ENCODE measurements around the gene ATG4D. TPM values are rescaled to one million over a fixed set of nuclear protein-coding genes. Genes with fewer than 3 reads are reported as not detected.

Gene ATG4D
- total and polyA plus RNA-seq, 2 experiments from 2014 or later = 6.2 to 18.0 TPM

DNA sequence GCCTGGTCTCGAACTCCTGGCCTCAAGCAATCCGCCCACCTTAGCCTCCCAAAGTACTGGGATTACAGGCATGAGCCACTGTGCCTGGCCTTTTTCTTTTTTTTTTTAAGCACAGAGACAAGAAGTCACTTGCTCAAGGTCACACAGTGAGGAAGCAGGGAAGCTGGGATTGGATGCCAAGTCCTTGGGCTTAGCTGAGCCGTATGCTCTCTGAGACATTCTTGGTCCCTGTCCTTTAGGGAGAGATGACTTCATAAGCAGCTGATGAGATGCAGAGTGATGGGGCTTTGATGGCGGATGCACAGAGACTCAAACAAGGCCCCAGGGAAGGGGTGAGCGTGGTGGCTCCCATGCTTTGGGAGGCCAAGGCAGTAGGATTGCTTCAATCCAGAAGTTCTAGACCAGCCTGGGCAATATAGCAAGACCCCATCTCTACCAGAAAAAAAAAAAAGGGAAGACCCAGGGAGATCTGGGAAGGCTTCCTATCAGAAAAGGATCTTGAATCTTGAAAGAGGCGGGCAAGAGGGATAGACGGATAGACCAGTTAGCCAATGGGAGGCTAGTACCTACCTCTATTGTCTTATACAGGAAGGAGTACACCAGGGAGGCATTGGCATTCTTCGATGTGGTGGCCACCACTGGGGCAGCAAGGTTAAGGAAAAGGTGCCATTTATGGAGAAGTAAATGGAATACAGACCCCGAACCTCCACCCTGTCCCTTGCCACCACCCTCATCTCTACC lies 39.5 kb downstream of the ATG4D start:
- in situ Hi-C loops (cut with MboI) = loop anchor here (5.0 kb wide), 1 partner anchor 59 kb away; no protein-coding TSS in a partner anchor
- Histone ChIP-seq H3K27ac (no peak overlapping the region), H3K9ac (no peak overlapping the region), H3K9me2 (ENCODE audit: insufficient read depth) (no peaks in the 10 kb centered on the region), H3K4me1 (ENCODE audit: insufficient read depth) (peaks cover 3% of the 10 kb centered on the region; the same call in 1 of the 2 replicates), H3K79me2 (ENCODE audit: insufficient read depth) (no peaks in the 10 kb centered on the region), H3K4me3 (no peak overlapping the region), H3K36me3 (ENCODE audit: low read depth) (no peaks in the 10 kb centered on the region), H3K27me3 (replicated peaks; ENCODE audit: insufficient read depth) (peaks cover 9% of the 10 kb centered on the region), H2AFZ (no peak overlapping the region), H3F3A (ENCODE audit: insufficient read depth) (no peaks in the 10 kb centered on the region), H3K9me3 (ENCODE audit: low read depth) (no peaks in the 10 kb centered on the region), H4K20me1 (ENCODE audit: insufficient read depth) (no peaks in the 10 kb centered on the region), H3K4me2 (ENCODE audit: unreplicated experiment) (no peak overlapping the region)
- no peak for DNase-seq
- TF ChIP-seq EZH2 (IDR thresholded peaks at IDR 0.05; ENCODE audit: insufficient read depth, poor library complexity, severe bottlenecking) (no peak), EZH2phosphoT487 (IDR thresholded peaks at IDR 0.05; ENCODE audit: insufficient read depth, low read depth) (no peak)
- WGBS, 2 experiments (ENCODE audit: low coverage in 1 of 2, low lambda C conversion rate in 2 of 2, missing lambda C conversion rate in 2 of 2) = 58 to 67% methylated on average over 9 of the region's 9 CpGs

DNA sequence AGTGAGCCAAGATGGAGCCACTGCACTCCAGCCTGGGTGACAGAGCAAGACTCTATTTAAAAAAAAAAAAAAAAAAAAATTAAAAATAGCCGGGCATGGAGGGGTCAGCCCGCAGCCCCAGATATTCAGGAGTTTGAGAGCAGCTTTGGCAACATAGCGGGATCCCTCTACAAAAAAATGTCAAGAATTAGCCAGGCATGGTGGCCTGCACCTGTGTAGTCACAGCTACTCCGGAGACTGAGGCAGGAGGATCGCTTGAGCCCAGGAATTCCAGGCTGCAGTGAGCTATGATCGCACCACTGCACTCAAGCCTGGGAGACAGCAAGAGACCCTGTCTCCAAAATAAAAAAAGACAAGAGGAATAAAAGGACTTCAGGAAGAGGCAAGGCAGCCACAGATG lies 42.7 kb downstream of the ATG4D start:
- Histone ChIP-seq H3K4me1 (ENCODE audit: insufficient read depth) (no peaks in the 10 kb centered on the region; the same call in 1 of the 2 replicates), H3K4me3 (no peak overlapping the region), H3K9me3 (ENCODE audit: low read depth) (no peaks in the 10 kb centered on the region), H4K20me1 (ENCODE audit: insufficient read depth) (no peaks in the 10 kb centered on the region), H2AFZ (no peak overlapping the region), H3F3A (ENCODE audit: insufficient read depth) (no peaks in the 10 kb centered on the region), H3K27ac (no peak overlapping the region), H3K9ac (no peak overlapping the region), H3K9me2 (ENCODE audit: insufficient read depth) (no peaks in the 10 kb centered on the region), H3K79me2 (ENCODE audit: insufficient read depth) (no peaks in the 10 kb centered on the region), H3K27me3 (replicated peaks; ENCODE audit: insufficient read depth) (peaks cover 9% of the 10 kb centered on the region), H3K36me3 (ENCODE audit: low read depth) (no peaks in the 10 kb centered on the region), H3K4me2 (ENCODE audit: unreplicated experiment) (no peak overlapping the region)
- DNase-seq = no peak
- in situ Hi-C loops (cut with MboI) = no loop called here
- WGBS, 2 experiments (ENCODE audit: low coverage in 1 of 2, low lambda C conversion rate in 2 of 2, missing lambda C conversion rate in 2 of 2) = 67 to 68% methylated on average over 6 of the region's 6 CpGs
- TF ChIP-seq EZH2 (IDR thresholded peaks at IDR 0.05; ENCODE audit: insufficient read depth, poor library complexity, severe bottlenecking) (no peak), EZH2phosphoT487 (IDR thresholded peaks at IDR 0.05; ENCODE audit: insufficient read depth, low read depth) (no peak)

DNA sequence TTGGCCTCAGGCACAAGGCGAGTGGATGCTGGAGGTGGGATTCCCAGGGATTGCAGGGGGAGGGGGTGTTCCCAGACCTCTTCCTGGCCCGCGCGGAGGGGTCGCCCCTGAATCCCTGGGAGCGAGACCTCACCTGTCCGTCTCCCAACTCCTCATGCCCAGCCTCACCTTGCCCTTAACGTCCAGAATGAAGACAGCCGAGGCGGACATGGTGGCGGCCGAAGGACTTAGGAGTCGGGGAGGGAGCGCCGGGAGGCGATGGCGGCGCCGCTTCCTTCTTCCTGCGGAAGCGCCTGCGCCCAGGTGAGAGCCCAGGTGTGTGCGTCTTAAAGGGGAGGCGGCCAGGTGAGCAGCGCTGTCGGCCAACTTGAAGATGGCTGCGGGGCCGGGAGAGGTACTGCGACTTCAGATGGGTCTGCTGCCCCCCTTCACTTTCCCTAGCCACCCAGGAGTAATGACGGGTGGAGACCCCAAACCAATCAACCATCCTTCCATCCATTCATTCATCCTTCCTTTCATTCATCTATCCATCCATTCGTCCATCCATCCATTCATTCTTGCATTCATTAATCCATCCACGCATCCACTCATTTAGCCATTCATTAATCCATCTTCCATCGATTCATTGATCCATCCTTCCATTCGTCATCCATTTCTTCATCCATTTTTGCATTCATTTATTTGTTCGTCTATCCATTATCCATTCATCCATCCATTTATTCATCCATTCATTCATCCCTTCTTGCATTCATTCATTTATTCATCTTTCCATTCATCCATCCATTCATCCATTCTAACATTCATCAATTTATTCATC lies 43.5 kb downstream of the ATG4D start, which contains the start of gene AP1M2:
Gene AP1M2, minus strand, starts transcription at position 291 of the 817 bp plus-strand sequence. Its CDS starts 81 bp downstream, at position 210.
- H3K36me3 ChIP-seq (ENCODE audit: low read depth) = no peaks in the 10 kb centered on the region
- no peaks in the 10 kb centered on the region for H3F3A ChIP-seq (ENCODE audit: insufficient read depth)
- H2AFZ ChIP-seq = no peak within 1 kb of the TSS
- H4K20me1 ChIP-seq (ENCODE audit: insufficient read depth) = no peaks in the 10 kb centered on the region
- H3K79me2 ChIP-seq (ENCODE audit: insufficient read depth) = no peaks in the 10 kb centered on the region
- TF ChIP-seq EZH2 (IDR thresholded peaks at IDR 0.05; ENCODE audit: insufficient read depth, poor library complexity, severe bottlenecking) (no peak), EZH2phosphoT487 (IDR thresholded peaks at IDR 0.05; ENCODE audit: insufficient read depth, low read depth) (no peak)
- DNase-seq = no peak
- no peak within 1 kb of the TSS for H3K9ac ChIP-seq
- H3K4me1 ChIP-seq (ENCODE audit: insufficient read depth) = no peaks in the 10 kb centered on the region
- in situ Hi-C loops (cut with MboI) = no loop called here
- no peaks in the 10 kb centered on the region for H3K9me2 ChIP-seq (ENCODE audit: insufficient read depth)
- 14 to 17% methylated on average over 29 to 34 of the region's 35 CpGs for WGBS, 2 experiments (ENCODE audit: low coverage in 1 of 2, low lambda C conversion rate in 2 of 2, missing lambda C conversion rate in 2 of 2)
- no peak within 1 kb of the TSS for H3K4me2 ChIP-seq (ENCODE audit: unreplicated experiment)
- no peaks in the 10 kb centered on the region for H3K9me3 ChIP-seq (ENCODE audit: low read depth)
- peaks cover 9% of the 10 kb centered on the region for H3K27me3 ChIP-seq (replicated peaks; ENCODE audit: insufficient read depth)
- H3K27ac ChIP-seq = no peak within 1 kb of the TSS
- H3K4me3 ChIP-seq = no peak within 1 kb of the TSS

DNA sequence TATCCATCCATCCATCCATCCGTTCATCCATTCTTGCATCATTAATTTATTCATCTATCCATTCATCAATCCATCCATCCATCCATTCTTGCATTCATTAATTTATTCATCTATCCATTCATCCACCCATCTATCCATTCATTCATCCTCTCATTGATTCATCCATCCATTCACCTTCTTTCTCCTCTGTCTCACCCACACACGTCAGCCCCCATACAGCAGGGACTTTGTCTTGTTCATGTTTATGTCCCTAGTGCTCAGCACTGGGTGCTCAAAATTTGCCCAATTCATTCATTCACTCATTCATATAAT lies 44.1 kb downstream of the ATG4D start:
- H3K9ac ChIP-seq = no peak overlapping the region
- H3K36me3 ChIP-seq (ENCODE audit: low read depth) = no peaks in the 10 kb centered on the region
- H3K9me3 ChIP-seq (ENCODE audit: low read depth) = no peaks in the 10 kb centered on the region
- TF ChIP-seq EZH2 (IDR thresholded peaks at IDR 0.05; ENCODE audit: insufficient read depth, poor library complexity, severe bottlenecking) (no peak), EZH2phosphoT487 (IDR thresholded peaks at IDR 0.05; ENCODE audit: insufficient read depth, low read depth) (no peak)
- DNase-seq = no peak
- no peaks in the 10 kb centered on the region for H3F3A ChIP-seq (ENCODE audit: insufficient read depth)
- H3K27me3 ChIP-seq (replicated peaks; ENCODE audit: insufficient read depth) = peaks cover 9% of the 10 kb centered on the region
- no peak overlapping the region for H3K4me3 ChIP-seq
- in situ Hi-C loops (cut with MboI) = no loop called here
- WGBS, 2 experiments (ENCODE audit: low coverage in 1 of 2, low lambda C conversion rate in 2 of 2, missing lambda C conversion rate in 2 of 2) = 71 to 80% methylated on average over 2 of the region's 2 CpGs
- no peaks in the 10 kb centered on the region for H3K79me2 ChIP-seq (ENCODE audit: insufficient read depth)
- H2AFZ ChIP-seq = no peak overlapping the region
- no peak overlapping the region for H3K27ac ChIP-seq
- no peak overlapping the region for H3K4me2 ChIP-seq (ENCODE audit: unreplicated experiment)
- no peaks in the 10 kb centered on the region for H3K9me2 ChIP-seq (ENCODE audit: insufficient read depth)
- H3K4me1 ChIP-seq (ENCODE audit: insufficient read depth) = no peaks in the 10 kb centered on the region
- H4K20me1 ChIP-seq (ENCODE audit: insufficient read depth) = no peaks in the 10 kb centered on the region

All from GM23248 (cell line).